NCI-H1417 treated with DMSO at 0.1 percent for 48 hours (cell line): ENCODE data around the gene CRACR2B.

ENCODE experiments used
- DNase-seq: peaks from one replicate; lab custom pipeline; 2025; lab: John Stamatoyannopoulos, UW

CRACR2B gene

GRCh38 chr11:854601-855329 lies 27.0 kb downstream of the CRACR2B start:
- no peak for DNase-seq

DNA sequence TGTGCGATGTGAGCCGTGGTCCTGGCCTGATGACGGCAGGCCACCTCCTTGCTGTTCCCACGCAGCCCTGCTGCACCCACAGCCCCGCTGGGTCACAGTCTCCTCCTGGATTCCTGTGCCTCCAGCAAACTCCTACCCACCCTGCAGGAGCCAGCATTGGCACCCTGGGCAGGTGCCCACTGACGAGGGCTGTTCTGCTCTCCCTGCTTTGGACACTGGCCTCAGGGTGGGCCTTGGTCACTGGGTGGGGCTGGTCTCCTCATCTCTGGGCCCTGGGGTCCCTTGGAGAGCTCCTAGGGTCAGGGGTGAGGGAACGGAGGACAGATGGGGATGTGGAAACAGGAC lies 27.6 kb downstream of the CRACR2B start:
- DNase-seq: no peak

DNA sequence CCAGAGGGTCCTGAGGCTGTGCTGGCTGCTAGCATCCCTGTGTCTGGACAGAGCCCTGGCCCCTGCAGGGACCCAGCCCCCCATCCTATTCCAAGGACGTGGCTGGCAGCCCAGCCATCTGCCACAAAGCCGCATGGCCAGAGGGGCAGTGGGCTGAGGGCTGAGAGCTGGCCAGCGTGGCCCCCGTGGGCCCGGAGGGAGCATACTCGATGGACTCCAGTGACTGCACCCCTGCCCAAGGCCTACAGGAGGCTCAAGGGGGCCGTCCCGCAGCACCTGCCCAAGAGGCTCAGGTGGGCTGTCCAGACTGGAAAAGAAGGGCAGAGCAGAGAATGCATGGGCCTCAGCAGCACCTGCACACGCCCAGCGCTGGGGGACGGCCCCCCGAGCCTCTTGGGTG lies 28.1 kb downstream of the CRACR2B start:
- no peak for DNase-seq

DNA sequence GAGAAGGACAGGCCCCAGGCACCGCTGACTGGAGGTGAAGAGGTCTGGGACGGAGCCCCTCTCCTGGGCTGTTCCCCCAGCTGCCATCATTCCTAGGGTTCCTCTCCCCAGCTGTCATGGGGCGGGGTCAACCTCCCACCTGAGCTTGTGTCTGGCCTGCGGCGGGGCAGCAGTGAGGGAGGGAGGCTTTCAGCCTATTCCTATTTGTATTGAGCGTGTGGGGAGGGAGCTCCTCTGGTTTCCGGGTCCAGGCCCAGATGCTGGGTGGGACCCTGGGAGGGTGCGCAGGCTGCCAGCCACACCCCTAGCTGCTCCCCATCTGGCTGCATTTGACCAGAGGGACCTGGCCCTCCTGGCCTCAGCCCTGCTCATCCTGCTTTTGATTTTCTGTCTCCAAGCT lies 28.7 kb downstream of the CRACR2B start:
- no peak for DNase-seq

GRCh38 chr11:858053-858761 lies 30.5 kb downstream of the CRACR2B start:
- DNase-seq: no peak

DNA sequence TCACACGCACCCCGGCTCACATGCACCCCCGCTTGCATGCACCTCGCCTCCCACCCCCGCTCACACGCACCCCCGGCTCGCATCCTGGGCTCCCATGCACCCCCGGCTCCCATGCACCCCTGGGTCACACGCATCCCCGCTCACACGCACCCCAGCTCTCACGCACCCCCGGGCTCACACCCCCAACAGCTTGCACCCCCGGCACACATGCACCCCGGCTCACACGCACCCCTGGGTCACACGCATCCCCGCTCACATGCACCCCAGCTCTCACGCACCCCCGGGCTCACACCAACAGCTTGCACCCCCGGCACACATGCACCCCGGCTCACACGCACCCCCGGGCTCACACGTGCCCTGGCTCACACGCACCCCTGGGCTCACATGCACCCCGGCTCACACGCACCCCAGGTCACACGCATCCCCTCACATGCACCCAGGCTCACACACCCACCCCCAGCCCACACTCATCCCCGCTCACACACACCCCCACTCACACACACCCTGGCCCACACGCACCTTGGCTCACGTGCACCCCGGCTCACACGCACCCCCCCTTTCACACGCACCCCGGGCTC lies 31.1 kb downstream of the CRACR2B start:
- DNase-seq: no peak

- no peak for DNase-seq
These were observed 31.8 kb downstream of the CRACR2B start for GRCh38 chr11:859394-860131.

DNA sequence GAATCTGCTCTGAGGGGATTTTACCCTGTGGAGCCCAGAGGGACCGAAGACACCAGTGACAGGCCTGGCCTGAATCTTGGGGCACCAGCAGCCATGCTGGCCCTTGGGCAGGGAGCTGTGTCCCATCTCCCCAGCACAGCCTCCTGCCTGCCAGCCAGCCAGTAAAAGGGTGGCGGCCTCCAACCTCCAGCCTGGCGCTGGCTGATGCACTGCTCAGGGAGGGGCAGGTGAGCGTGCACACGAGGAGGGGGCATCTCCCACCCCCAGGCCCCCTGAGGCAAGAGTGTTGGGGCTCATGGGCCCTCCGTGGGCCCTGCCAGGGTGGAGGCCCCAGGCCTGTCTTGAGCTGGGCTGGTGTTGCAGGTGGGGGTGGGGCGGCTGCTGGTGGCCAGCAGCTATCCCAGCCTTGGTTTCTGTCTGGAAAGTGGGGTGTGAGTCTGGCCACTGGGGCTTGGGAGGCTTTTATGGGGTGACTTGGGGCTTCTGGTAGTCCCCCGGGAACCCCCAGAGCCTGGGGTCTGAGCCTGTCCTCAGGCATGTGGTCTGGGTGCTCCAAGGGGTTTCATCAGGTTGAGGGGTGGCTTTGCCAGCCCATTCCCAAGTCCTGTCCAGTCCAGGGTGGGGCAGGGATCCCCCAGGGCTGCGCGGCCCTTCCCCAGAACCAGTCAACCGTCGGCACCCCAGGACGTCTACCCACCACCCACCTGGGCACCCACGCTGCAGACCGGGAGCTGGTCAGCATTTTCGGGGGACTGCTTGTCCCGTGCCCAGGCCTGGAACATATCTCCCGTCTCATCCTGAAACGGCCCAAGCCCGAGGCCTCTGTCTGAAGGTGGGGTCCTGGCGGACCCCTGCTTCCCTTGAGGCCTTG lies 32.8 kb downstream of the CRACR2B start:
- DNase-seq: no peak

- DNase-seq: peak; percentile 7
These were observed 33.4 kb downstream of the CRACR2B start for GRCh38 chr11:861105-861479.

DNA sequence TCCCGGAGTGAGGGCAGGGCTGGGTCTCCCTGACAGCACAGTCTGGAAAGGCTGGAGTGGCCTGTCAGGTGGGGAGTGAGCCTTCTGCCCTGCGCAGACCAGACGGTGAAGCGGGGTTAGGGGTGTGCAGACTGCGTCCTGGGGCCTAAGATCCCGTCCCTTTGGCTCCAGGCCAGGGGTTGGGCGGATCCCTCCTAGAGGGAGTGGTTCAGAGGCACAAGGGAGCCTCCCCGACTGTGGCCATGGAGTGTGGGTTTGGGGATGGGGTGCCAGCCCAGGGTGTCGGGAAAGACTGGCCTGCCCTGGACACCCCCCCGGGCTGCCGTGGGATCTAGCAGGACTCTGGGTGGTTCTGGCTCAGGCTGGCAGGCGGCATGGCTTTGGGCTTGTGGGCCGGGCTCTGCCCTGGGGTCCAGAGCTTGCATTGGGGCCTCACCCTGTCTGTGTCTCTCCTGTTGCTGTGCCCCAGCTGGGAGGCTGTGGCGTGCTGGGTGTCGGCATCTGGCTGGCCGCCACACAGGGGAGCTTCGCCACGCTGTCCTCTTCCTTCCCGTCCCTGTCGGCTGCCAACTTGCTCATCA lies 34.5 kb downstream of the CRACR2B start:
- DNase-seq: no peak

GRCh38 chr11:862696-863022 lies 34.9 kb downstream of the CRACR2B start:
- no peak for DNase-seq

DNA sequence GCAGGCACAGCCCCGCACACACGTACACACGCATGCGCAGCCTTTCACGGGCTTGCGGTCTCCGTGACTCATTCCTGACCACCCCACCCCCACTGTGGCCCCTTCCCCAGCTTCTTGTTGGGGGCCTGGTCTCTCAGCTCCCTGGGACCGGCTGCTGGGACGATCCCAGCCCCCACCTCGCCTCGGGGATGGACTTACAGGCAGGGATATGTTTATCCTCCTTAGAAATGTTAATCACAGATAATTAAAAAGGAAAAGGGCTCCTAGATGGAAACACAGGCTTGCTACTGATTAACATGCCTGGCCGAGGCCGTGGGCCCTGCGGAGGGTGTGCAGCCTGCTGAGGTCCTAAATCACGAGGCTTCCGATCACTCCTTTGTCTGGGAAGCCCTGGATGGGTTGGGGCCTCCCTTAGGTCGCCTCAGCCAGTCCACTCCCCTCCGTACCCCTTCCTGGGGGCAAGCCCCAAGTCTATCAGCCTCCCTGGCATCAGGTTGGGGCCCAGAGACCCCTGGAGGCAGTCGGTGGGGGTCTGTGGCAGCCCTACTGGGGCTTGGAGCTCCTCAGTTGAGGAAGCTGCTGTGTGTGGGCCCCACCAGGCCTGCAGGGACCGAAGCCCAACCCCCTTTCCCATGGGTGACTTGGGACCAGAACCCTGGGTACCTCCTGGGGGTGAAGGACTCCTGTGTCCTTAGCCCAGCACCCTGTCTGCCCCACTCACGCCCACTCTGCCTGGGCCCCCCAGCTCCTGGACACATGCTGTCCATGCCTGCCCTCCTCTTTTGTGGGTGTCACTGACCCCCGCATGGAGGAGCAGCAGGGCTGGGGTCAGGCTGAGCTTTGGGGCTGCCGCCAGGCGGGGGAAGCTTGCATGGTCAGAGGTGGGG lies 35.5 kb downstream of the CRACR2B start:
- DNase-seq: no peak

GRCh38 chr11:863910-864827 lies 36.5 kb downstream of the CRACR2B start:
- no peak for DNase-seq

GRCh38 chr11:864898-865297 lies 37.2 kb downstream of the CRACR2B start:
- DNase-seq: no peak

DNA sequence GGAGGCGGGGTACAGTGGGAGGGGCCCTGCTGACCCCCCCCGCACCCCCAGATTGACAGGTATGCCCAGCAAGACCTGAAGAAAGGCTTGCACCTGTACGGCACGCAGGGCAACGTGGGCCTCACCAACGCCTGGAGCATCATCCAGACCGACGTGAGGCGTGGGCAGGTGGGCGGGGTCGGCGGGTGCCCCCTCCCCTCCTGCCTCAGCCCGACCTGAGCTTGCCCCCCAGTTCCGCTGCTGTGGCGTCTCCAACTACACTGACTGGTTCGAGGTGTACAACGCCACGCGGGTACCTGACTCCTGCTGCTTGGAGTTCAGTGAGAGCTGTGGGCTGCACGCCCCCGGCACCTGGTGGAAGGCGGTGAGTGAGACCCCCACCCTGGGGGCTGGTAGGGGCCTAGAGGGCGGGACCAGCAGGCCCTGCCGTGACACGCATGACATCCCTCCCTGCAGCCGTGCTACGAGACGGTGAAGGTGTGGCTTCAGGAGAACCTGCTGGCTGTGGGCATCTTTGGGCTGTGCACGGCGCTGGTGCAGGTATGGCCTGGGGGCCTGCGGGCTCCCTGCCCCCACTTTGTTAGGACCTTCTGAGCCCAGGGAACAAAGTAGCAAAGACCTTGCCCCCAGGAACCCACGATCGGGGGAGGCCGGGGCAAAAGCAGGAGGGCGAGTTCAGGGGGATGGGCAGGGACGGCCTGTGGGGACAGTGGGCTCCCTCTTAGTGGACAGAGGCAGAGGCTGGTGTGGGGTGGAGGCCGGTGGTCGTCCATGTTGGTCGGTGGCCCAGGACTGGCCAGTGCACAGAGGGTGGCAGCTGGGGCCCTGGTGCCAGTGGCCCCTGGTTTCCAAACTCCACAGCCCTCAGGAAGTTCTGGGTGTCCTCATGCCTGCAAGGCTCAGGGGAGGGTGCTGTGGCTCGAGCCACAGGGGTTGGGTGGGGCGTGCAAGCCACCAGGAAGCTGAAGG lies 38.0 kb downstream of the CRACR2B start:
- DNase-seq: no peak

DNA sequence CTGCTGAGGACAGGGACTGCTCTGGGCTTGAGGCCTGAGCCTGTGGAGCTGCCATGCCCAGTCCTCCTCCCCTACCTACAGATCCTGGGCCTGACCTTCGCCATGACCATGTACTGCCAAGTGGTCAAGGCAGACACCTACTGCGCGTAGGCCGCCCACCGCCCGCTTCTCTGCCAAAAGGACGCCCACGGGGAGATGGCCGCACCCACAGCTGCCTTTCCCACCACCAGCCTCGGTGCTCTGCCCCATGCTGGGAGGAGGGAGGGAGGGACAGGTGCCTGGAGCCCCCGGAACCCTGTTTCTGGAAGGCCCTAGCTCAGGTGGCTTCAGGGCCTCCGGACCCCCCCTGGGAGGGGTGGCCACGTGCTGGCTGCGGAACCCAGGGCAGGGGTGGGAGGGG lies 38.8 kb downstream of the CRACR2B start:
- DNase-seq: no peak

GRCh38 chr11:867856-868358 lies 40.2 kb downstream of the CRACR2B start:
- DNase-seq: no peak

DNA sequence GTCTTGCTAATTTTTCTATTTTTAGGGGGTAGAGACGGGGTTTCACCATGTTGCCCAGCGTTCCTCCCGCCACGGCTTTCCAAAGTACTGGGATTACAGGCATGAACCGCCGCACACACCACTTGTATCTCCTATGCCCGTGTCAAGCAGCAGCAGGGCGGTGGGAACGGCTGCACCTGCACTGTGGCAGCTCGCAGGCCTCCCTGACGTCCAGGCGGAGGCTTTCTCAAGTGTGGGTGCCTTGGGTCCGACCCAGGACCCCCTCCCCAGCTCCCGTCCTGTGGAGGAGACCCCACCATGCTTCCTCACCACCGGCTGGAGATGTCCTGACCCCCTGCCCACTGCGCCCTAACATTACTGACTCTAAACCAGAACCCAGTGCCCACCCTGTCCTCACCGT lies 40.7 kb downstream of the CRACR2B start:
- DNase-seq: no peak
